HG02678 (cell line): Measurements from ENCODE around the gene CDS1.

Experiments used
- ATAC-seq: cut with Tn5 transposase; IDR thresholded peaks from one replicate; pipeline ENCODE4 v1.9.1; 2021; ENCODE audit warnings: mild to moderate bottlenecking, moderate library complexity; ENCODE audit not compliant: unreplicated experiment

CDS1 gene

DNA sequence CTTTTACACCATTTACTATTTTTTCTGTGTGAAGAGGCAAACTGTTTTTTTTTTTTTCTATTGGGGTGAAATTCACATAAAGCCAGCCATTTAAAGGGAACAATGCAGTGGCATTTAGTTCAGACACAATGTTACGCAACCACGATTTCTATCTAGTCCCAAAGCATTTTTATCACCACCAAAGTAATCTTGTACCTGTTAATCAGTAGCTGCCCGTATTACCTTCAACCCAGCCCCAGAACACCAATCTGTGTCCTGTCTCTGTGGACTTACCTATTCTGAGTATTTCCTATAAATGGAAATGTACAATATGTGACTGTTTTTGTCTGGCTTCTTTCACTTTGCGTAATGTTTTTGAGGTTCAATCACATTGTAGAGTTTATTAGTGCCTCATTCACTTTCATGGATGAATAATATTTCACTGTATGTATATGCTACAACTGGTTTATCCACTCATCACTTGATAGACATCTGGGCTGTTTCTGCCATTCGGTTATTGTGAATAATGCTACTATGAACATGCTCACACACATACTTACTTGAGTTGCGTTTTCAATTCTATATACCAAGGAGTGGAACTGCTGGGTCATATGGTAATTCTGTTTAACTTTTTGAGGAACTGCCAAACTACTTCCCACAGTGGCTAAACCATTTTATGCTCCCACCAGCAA is 116.2 kb downstream of the CDS1 start:
- ATAC-seq, result no peak
